DMS 273 (cell line): ENCODE measurements around the gene HSH2D.
A peak's percentile ranks its signal among the peaks of the same experiment; 100 is the strongest.

Experiments
- DNase-seq: peaks from one replicate; lab custom pipeline; 2025; ENCODE audit not compliant: unreplicated experiment; lab: John Stamatoyannopoulos, UW

HSH2D gene

GRCh38 chr19:16191216-16191908 lies 47.9 kb downstream of the HSH2D start:
- no peak for DNase-seq

- DNase-seq = peak; percentile 26
Observed at GRCh38 chr19:16193466-16193865, 50.0 kb downstream of the HSH2D start.

DNA sequence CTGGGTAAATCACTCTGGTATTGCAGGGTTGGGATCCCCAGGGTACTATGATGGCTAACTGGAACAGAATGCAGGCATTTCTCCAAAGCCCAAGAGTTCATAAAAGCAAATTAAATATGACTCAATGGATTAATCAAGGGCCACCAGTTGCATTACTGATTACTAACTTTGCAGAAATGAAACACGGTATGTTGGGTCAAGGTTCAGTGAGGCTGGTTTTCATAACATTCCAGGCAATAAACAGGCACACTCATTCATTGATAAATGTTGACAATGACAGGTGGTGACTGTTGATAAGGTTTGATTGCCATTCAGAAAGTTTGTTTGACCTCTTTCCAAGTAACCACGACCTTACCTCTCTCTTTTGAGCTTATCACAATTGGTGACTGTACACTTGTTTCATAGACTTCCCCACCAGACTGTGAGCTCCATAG lies 53.7 kb downstream of the HSH2D start:
- peak; percentile 58 for DNase-seq

- peak; percentile 99 for DNase-seq
Observed at GRCh38 chr19:16197622-16198369, 54.3 kb downstream of the HSH2D start, which contains the start of gene AP1M1. Gene AP1M1 (plus strand): TSS chr19:16197911. CDS start chr19:16198027, 116 bp downstream.

- no peak for DNase-seq
Observed at GRCh38 chr19:16198370-16198651, 54.8 kb downstream of the HSH2D start.

- no peak for DNase-seq
Observed at GRCh38 chr19:16199275-16199932, 55.9 kb downstream of the HSH2D start.

DNA sequence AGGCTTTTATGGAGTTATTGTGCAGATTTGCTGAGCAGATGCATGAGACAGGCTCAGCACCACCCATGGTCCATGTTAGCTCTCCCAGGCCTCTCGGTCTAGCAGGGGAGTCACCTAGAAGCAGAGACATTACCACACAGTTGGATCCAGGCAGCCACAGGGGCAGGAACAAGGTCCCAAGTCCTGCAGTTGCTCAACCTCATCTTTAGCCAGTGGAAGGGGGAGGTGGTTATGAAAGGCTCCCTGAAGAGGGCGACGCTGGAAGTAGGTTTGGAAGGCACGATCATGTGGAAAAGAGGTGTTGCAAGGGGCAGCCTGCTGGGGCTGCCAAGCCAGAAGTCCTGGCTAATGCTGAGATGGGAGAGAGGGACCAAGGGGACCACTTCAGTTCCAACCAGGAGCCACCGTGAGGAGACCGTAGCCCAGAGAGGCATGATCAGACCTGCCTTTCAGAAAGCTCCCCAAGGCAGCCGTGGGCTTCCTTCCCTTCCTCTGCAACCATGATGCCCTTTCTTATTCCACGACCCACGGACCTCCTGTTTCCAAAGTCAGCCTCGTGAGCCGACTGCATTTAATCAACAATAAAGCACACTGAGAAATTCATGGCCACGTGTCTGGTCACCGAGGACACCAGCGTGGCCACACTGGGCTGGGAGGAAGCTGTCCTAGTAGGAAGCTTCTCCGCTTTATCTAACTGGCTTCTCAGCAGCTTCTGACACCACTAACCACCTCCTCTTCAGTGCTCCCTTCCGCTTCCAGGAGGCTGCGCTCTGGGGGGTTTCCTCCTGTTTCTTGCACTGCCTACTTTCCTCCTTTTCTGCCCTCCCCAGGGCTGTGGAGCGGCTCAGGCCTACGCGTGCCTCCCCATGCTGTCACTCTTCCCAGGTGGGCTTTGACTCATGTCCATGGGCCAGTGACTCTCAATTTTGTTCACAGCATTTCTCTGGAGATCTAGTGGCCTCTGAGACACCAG lies 56.8 kb downstream of the HSH2D start:
- no peak for DNase-seq

DNA sequence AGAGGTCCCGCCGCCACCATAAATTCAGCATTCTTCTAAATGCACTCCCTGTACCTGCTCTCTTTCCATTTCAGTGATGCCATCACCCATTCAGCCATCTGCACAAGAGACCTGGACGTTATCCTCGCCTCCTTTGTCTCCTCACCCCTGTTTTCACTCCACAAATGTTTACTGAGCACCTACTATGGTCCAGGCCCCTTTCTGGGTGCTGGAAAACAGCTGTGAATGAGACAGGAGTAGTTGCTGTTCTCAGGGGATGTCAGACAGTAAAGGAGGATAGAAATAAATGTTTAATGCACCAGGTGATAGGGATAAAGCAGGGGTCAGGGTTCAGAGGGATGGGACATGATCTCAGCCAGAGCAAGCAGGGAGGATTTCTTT lies 57.5 kb downstream of the HSH2D start:
- no peak for DNase-seq

GRCh38 chr19:16202320-16203255 lies 59.1 kb downstream of the HSH2D start:
- no peak for DNase-seq

DNA sequence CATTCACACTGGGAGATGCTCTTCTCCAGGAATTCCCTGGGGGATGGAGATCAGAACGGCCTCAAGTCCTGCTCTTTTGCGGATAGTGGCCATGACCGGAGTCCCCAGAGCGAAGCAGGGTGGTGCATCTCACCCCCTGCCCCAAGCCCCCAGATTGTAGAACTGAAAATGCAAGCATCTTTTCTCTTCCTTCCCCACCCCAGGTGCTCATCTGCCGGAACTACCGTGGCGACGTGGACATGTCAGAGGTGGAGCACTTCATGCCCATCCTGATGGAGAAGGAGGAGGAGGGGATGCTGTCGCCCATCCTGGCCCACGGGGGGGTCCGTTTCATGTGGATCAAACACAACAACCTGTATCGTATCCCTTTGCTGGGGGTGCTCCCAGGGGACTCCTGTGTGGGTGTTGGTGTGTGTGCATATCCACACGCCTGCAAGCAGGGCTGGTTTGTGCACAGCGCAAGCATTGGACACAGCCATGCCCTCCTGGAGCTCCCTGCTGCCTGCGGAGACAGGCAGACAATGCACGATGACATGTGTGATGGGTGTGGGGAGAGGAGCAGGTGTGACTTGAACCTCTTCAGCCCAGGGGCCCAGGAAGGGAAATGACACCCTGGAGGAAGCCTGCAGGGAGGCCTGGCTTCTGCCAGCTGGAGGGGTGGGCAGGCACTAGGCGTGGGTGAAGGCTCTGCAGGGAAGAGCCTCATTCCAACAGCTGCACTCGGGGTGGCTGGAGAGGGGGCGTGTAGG lies 59.9 kb downstream of the HSH2D start:
- DNase-seq = no peak

- DNase-seq = no peak
Observed at GRCh38 chr19:16204005-16204294, 60.5 kb downstream of the HSH2D start.

GRCh38 chr19:16205205-16206045 lies 61.9 kb downstream of the HSH2D start:
- DNase-seq = no peak

DNA sequence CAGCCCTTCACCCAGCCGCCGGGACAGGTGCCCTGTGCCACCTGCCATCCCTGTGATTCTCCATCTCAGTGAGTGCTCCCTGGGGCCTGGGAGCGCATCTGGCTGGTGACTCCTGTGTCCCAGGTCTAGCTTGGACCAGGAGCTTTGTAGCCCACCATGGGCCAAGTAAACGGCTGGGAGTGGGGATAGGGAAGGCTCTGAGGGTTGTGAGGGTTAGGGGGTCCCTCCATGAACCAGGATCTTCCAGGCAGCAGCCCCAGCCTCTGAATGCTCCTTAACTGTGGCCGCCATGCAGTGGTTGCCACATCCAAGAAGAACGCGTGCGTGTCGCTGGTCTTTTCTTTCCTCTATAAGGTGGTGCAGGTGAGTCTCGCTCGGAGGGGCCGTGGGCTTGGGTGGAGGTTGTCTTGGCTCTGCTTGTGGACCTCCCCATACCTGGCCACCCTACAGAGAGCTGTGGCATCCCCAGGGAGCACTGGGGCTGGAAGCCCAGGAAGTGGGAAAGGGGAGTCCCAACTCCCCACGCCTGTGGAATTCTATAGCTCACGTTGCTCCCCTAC lies 62.6 kb downstream of the HSH2D start:
- no peak for DNase-seq

GRCh38 chr19:16206637-16207036 lies 63.2 kb downstream of the HSH2D start:
- DNase-seq = no peak

GRCh38 chr19:16207063-16207462 lies 63.6 kb downstream of the HSH2D start:
- no peak for DNase-seq

DNA sequence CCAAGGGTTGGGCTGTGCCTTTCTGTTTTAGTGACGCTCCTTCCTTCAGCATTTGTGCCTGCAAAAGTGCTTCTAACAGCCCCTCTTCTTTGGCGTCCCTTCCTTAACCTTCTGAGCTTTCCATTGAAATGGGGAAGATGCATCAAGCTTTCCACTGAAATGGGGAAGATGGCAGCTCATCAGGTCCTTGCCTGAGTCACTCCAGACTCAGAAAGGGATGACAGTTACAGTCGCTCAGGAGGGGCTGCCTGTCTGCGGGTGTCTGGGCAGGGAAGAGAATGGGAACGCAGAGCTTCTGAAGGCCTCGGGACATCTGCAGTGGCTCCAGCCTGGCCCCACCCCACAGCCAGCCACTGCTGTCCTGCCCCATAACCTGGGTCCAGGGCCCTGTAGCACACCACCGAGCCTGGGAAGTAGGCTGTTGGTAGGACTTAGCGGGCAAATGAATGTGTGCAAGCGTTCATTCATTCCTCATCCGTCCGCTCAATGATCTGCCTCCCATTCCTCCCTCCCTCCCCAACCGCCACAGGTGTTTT lies 64.1 kb downstream of the HSH2D start:
- no peak for DNase-seq
